GM19025 (cell line): Measurements from ENCODE around the gene NCOR1.
"Not testable (repeated sequence)": the region's sequence is repeated elsewhere in the genome, so short reads cannot be mapped to it uniquely, and the experiment has no call there.

Source experiments
- ATAC-seq: cut with Tn5 transposase; IDR thresholded peaks from one replicate; pipeline ENCODE4 v1.9.1; 2021; ENCODE audit warnings: mild to moderate bottlenecking, low read depth, moderate library complexity; ENCODE audit not compliant: unreplicated experiment

The NCOR1 gene

DNA sequence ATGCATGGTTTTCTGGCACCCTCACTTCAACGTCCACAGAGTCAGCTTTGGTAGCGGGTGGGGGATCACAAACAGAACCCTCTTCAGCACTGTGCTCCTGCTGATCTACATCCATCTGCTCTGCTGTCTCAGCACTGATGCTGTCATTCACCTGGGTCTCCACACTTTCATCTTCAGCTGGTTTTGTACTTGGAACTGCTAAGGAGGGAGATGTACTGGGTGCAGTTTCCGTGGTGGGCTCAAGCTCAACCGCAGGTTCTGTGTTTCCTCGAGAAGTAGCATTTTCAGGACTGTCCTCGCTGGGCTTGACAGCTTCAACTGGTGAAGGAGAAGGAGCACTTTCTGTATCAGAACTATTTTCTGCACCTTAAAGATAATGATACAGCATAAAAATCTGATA is 113.9 kb downstream of the NCOR1 start:
- ATAC-seq: no peak

DNA sequence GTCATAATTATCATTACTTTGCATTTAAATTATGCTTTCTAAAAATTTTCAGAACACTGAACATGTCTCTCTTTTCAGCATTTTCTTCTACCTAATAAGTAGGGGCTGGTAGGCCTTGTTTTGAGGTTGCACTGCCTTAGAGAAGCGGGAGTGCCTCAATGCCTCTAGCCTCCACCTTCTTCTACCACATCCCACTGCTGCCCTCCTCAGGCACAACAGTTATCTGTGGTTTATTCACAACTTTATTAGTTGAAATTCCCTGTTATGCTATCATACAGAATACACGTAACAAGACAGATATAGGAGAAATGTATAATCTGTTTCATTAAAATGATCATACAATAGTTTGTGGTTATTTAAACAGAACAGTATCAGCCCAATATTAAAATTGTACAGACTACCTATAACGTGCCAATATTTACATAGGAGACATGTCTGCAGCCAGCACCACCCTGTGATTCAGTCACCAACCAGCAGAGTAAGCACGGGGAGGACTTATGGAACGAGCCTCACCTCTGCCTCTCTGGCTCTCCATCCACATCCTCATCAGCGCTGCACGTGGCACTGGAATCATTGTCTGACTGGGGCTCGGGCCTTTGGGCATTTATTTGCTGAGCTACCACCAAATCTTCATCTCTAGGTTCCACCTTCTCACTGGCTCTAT is 114.5 kb downstream of the NCOR1 start:
- ATAC-seq: no peak

DNA sequence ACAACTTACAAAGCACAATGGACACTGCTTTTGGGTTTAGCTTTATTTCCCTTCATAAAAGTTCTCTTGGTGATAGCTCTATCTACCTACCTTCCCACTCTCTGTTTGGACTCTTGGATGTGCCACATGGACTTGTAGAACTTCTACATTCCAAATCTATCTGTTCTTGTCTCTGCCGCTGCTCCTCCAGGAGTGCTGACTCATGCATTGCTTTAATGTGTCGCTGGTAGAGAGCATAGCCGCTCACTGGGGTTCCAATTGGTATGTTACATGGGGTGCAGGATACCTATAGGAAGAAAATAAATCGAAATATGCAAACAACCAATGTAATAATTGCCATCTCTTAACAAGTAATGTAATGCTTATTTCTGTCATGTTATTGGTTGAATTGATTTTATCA is 123.6 kb downstream of the NCOR1 start:
- no peak for ATAC-seq

DNA sequence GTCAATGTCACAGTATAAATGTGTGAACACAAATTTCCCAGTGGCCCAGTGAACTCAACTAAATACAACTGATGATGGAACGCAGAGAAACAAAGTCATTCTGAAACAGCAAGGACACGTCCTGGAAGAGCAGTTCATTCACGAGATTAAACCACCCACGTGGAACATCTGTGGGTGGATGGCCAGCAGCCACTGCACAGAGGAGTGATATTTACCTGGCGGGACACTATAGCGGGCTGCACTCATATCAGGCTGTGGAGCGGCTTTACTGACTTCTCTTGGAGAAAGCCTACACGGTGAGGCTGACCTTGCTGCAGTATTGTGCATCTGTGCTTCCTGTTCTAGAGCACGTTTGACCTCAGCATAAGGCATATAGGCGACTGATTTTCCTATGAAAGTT is 128.4 kb downstream of the NCOR1 start:
- ATAC-seq: no peak

DNA sequence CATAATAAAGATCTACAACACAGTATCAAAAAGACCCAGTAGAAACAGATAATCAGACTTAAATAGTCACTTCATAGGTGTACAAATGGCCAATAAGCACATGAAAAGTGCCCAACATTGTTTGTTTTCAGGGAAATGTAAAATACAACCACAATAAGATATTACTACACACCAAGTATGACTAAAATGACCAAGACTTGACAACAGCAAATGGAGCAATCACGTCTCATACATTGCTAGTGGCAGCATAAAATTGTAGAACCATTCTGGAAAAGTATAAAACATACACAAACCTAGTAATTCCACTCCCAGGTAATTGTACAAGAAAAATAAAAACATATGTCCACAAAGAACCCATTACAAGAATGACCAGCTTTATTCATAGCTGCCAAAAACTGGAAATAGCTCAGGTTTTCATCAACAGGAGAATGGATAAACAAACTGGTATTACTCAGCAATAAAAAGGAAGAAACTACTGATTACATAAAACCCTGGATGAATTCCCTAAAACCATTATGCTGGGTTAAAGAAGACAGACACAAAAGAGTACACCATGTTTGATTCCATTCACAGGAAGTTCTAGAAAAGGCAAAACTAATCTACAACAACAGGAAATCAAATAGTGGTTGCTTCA is 130.2 kb downstream of the NCOR1 start:
- no peak for ATAC-seq

DNA sequence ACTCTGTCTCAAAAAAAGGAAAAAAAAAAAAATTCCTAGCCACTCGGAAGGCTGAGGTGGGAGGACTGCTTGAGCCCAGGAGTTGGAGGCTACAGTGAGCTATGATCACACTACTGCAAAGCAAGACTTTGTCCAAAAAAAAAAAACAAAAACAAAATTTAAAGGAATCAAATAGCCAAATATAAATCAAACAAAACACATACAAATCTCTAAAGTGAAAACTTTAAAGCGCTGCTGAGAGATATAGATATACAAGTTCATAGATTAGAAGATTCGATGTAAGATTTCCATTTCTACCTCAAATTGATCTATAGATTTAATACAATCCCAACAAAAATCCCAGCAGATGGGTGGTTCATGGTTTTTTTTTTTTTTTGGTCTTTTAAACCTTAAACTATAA is 132.1 kb downstream of the NCOR1 start:
- no peak for ATAC-seq

DNA sequence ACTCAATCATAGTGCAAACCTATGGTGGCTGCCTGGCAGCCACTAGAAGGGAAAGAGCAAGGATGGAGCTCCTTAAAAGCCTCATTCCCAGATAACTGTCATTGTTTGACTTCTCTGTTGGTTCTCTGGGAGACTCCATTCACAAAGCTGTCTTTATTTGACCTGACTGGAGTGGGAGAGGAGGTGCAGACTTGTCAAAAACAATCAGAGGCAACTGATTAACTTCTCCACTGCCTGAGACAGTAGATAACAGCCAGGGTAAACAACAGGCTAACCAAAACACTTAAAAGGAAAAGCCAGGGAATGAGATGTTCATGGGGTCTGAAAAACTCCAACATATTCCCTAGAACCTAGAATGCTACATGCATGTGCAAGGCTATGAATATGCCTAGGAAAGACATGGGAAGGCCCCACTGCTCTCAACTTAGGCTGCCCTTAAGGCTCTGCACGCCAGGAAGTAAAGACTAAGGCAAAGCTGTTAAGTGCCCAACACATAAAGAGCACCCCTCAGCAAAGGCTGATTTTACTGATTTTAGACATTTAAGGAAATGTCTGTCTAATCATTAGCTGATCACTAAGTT is 133.7 kb downstream of the NCOR1 start:
- ATAC-seq: no peak

DNA sequence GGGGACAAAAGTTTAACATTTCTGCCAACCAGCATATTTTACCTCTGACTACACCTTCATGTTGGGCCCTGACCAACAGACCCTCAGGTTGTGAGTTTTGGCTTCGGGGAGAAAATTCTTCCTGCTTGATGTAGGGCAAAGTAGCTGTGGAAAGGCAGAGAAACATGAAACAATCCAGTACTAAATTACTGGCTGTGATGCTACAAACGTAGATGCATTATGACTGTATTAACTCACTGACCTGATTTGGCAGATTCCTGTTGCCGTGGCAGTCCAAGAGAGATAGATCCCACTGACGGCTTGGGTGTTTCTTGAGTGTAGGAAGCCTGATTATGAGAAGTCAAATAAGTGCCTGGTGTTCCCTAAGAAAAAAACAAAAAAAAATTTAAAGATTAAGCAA is 135.0 kb downstream of the NCOR1 start:
- ATAC-seq: no peak

DNA sequence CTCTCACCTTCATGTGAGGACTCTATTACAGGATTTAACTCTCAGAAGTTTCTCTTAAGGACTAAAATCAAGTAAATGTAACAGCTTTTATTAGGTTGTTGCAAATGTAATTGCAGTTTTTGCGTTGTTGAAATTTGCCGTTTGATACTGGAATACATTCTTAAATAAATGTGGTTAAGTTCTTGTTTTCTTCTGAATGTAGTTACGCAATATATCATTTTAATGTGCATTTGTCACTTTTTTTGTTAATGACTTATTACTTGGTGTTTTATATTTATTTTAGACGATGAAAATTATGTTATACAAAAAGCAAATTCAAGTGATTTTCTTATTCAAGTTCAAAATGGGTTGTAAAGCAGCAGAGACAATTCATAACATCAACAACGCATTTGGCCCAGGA is 139.4 kb downstream of the NCOR1 start:
- ATAC-seq: no peak

DNA sequence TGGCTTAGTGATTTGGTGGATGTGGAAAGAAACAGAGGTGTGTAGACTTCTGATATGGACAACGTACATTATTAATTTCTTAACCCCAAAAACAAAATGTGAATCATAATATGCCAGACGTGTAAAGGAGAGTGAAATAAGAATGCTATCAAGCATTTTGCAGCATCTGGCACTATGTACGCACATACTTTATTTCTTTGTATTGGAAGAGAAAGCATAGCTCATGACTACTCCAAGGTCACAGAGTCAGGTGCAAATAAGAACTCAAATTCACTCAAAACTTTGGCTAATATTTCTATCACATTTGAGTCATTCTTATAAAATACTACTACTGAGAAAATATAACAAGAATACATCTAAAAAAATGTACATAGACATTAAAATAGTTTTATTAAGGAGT is 140.9 kb downstream of the NCOR1 start:
- ATAC-seq: no peak

DNA sequence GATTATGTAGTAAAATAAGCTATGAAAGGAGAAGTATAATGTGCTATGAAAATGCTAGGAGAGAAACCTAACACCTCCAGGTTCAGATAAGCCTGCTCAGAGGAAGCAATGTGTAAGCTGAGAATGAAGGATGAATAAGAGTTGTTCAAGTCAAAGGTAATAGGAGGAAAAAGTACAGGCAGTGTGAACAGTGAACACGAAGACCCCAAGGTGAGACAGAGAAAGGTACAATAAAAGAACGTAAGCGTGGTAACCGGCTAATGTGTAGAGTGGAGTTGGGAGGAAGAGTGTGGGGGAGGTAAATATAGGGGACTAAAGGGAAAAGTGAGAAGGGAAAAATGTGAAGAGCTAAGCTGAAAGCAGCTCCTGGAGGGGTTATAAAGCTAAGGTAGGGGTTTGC is 141.5 kb downstream of the NCOR1 start:
- ATAC-seq: no peak

DNA sequence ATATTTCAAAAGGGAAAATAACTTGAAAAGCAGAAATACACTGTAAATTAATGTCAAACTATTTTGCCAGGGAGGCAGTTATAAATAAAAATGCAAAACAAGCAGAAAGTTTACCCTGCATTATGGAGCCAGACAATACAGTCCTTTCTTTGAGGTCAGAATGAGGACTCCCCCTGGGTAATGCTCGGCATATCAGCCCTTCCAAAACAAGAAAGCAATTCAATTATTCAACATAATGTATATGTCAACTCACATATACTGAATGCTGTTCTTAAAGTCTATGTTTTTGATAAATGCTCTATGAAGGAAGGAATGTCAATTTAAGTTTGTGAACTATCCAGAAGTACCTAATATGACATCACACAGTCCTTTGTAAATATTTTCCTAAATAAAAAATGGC is 143.3 kb downstream of the NCOR1 start:
- no peak for ATAC-seq

DNA sequence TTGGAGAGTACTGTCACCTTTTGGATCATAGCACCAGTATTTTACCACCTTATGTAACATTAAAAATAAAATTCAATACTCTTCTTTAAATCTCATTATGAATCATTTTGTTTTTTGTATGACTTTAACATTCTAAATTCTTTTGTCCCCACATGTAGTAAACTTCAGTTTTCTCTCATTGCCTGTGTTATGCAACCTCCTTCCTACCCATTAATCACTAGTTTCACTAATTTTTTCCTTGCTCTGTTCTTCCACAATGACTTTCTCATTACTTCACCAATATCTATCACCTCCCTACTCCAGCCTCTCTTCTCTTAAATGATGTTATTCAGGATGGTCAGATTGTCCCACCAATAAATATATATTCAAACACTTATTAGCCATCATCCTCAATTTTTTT is 147.0 kb downstream of the NCOR1 start:
- ATAC-seq: no peak

DNA sequence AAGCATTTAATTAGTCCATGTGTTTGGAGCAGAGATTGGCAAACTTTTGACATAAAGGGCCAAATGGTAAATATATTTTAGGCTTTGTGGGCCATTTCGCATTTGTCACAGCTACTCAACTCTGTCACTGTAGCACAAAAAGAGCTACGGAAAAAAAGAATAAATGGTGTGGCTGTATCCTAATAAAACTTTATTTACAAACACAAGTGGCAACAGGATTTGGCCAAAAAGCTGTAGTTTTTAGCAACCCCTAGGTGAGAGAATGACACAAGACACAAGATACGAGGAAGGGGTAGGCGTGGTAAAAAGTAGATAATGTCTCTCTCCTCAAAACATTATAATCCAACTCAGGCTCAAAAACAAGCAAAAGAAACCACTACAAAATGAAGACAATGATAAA is 149.2 kb downstream of the NCOR1 start:
- no peak for ATAC-seq

DNA sequence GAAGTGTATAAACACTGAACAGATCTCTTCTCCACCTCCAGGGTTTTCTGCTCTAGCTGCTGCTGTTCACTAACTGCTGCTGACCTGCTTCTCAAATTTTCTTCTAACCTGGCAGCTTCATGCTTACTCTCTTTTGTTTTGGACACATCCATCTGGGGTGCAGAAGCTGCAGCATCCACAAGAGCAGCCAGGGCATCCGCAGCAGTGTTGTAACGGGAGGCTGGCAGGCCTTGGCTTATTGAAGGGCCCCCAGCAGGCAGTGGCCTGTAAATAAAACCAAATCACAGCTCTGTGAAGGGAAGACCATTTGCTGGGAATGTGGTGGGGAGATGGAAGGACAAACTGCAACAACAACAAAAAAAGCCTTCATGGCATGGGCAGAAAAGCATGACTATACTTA is 153.7 kb downstream of the NCOR1 start:
- no peak for ATAC-seq

DNA sequence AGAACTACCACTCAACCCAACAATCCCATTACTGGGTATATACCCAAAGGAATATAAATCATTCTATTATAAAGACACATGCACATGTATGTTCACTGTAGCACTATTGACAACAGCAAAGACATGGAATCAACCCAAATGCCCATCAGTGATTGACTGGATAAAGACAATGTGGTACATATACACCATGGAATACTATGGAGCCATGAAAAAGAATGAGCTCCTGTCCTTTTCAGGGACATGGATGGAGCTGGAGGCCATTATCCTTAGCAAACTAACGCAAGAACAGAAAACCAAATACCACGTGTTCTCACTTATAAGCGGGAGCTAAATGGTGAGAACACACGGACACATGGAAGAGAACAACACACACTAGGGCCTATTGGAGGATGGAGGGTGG is 160.2 kb downstream of the NCOR1 start:
- not testable (repeated sequence) for ATAC-seq

DNA sequence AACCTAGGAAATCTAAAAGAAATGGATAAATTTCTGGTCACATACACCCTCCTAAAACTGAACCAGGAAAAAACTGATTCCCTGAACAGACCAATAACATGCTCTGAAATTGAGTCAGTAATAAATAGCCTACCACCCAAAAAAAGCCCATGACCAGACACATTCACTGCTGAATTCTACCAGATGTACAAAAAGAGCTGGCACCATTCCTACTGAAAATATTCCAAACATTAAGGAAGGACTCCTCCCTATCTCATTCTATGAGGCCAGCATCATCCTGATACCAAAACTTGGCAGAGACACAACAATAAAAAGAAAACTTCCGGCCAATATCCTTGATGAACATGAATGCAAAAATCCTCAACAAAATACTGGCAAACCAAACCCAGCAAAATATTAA is 162.8 kb downstream of the NCOR1 start:
- ATAC-seq: no peak

DNA sequence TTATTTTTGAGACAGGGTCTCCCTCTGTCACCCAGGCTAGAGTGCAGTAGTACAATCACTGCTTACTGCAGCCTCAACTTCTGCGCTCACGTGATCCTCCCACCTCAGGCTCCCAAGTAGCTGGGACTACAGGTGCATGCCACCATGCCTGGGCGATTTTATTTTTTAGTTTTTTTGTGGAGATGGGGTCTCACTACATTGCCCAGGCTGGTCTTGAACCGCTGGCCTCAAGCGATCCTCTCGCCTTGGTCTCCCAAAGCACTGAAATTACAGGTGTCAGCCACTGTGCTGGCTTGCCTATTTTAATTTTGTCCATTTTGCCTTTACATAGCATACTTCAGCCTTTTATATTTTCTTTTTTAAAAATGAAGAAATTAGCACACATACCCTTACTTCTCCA is 164.5 kb downstream of the NCOR1 start:
- ATAC-seq: no peak

DNA sequence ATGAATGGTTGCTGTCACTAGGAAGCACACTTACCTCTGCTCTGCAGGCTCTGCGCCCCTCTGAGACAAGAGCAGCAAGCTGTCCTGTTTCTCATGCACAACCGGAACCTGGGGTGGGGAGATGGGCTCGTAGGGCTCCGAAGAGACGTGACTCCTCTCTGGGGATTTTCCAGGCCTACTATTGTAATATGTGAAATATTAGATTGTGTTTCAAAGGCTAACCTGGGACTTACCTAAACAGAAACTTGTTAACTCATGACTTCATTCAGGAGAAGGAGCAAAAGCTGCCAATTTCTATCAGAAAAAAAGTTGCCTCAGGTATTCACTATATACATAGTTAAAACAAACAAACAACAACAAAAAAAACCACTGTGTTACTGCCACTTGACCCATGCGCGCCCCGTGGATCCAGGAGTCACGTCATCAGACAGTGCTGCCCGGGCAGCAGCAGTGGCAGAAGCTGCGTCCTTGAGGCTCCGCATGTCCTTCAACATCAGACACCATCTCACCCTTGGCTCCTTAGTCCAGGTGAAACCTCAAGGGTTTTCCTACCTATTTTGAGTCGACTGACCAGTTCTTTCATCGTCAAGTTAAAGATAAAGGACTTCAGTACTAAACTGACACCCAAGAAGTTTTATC is 166.4 kb downstream of the NCOR1 start:
- no peak for ATAC-seq

DNA sequence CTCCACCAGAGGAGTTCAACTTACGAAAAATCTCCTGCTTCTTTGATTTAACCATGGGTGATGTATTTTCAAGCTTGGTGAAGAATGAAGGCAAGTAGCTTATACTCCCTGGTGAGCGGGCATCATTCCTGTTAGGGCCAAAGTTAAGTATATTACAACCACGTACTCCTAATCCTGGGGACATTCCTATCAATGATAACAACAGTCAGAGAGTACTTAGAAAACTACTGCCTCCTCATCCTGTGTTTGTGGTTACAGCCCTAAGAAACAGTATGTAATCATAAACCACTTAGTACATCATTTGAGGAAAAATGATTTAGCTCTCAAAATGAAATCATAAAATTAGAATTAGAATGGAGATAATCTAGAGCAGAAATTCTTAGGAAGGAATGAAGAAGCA is 168.4 kb downstream of the NCOR1 start:
- ATAC-seq: no peak

DNA sequence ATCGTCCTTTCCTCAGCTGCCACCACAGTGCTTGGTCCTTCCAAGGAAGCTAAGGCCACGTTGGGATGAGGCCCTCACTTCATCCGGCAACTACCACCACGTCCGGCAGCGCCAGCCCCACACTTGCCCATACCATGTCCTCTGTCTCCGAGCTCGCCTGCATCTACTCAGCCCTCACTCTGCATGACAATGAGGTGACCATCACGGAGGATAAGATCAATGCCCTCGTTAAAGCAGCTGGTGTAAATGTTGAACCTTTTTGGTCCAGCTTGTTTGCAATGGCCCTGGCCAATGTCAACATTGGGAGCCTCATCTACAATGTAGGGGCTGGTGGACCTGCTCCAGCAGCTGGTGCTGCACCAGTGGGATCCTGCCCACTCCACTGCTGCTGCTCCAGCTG is 170.8 kb downstream of the NCOR1 start:
- ATAC-seq: no peak

DNA sequence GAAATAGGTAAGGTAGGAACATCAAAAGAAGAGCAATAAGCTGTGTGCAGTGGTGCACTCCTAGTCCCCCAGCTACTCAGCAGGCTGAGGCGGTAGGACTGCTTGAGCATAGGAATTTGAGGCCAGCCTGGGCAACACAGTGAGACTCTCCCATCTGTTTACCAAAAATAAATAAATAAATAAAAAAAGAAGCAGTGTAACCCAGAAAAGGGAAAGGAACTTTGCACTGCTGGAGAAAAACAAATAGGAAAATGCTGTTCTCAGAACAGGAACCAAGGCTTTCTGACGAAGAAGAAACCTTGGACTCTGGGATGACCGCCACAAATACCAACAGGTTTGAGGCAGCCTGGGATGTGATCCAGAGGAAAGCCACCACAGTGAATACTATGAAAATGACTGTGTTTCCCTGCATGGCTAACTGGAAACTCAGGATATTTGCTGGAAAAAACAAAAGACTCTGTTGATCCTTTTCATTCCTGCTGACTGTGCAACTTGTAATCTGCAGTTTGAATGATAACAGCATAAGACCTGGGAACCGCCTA is 174.6 kb downstream of the NCOR1 start:
- no peak for ATAC-seq
